GM06990 (cell line): ENCODE measurements around the gene MRPL23.

Experiments used
- DNase-seq: peaks from one replicate; pipeline ENCODE4 v3.0.0-alpha.2; 2011; ENCODE audit not compliant: insufficient read length; ENCODE audit errors: extremely low read depth
- H3K27me3 ChIP-seq: replicated peaks from 2 replicates; pipeline ENCODE4 v1.6.0; 2011; ENCODE audit warnings: low read length; ENCODE audit not compliant: control insufficient read depth, insufficient read depth
- H3K36me3 ChIP-seq: 2 replicates; pipeline ENCODE4 v1.5.1; 2011; ENCODE audit warnings: low read length; ENCODE audit not compliant: control insufficient read depth, insufficient read depth
- H3K4me3 ChIP-seq: replicated peaks from 2 replicates; pipeline ENCODE4 v1.5.1; 2011; ENCODE audit warnings: low read depth, mild to moderate bottlenecking, control low read depth, low read length
- CTCF ChIP-seq: IDR thresholded peaks from 2 replicates; pipeline ENCODE4 v1.5.1; 2011; ENCODE audit warnings: low read length, control low read depth, mild to moderate bottlenecking, inconsistent platforms; ENCODE audit not compliant: insufficient read depth, poor library complexity, severe bottlenecking

The MRPL23 gene

GRCh38 chr11:1952806-1953482, 5.8 kb downstream of the MRPL23 start:
- H3K27me3 ChIP-seq: no peaks in the 10 kb centered on the region
- DNase-seq: no peak
- no peak overlapping the region for H3K4me3 ChIP-seq
- no peak for TF ChIP-seq CTCF
- no peaks in the 10 kb centered on the region for H3K36me3 ChIP-seq

- DNase-seq: no peak
- TF ChIP-seq CTCF: no peak
These were observed 6.5 kb downstream of the MRPL23 start for GRCh38 chr11:1953489-1954266.

GRCh38 chr11:1958367-1958766, 11.2 kb downstream of the MRPL23 start:
- no peaks in the 10 kb centered on the region for H3K36me3 ChIP-seq
- no peak for TF ChIP-seq CTCF
- DNase-seq: no peak
- no peaks in the 10 kb centered on the region for H3K27me3 ChIP-seq
- no peak overlapping the region for H3K4me3 ChIP-seq

More at GRCh38 chr11:1953489-1954266, 6.5 kb downstream of the MRPL23 start:
- Histone ChIP-seq H3K4me3 (no peak overlapping the region), H3K27me3 (no peaks in the 10 kb centered on the region), H3K36me3 (no peaks in the 10 kb centered on the region)

- Histone ChIP-seq H3K27me3 (no peaks in the 10 kb centered on the region), H3K4me3 (no peak overlapping the region), H3K36me3 (no peaks in the 10 kb centered on the region)
- DNase-seq: no peak
- no peak for TF ChIP-seq CTCF
These were observed 12.7 kb downstream of the MRPL23 start for GRCh38 chr11:1959786-1960185.

- no peaks in the 10 kb centered on the region for H3K36me3 ChIP-seq
- no peak overlapping the region for H3K4me3 ChIP-seq
- no peak for TF ChIP-seq CTCF
- no peak for DNase-seq
- H3K27me3 ChIP-seq: no peaks in the 10 kb centered on the region
These were observed 16.7 kb downstream of the MRPL23 start for GRCh38 chr11:1963864-1964263.
